GM12864 (cell line): ENCODE results near the gene GLIPR1L1.

Experiments
- DNase-seq: peaks from one replicate; pipeline ENCODE4 v3.0.0-alpha.2; 2011; ENCODE audit warnings: low read depth
- H3K4me3 ChIP-seq: 2 replicates; pipeline ENCODE4 v1.5.1; 2011; ENCODE audit warnings: mild to moderate bottlenecking, low read depth, low read length, control low read depth
- CTCF ChIP-seq: IDR thresholded peaks from 2 replicates; pipeline ENCODE4 v1.5.1; 2011; ENCODE audit warnings: low read depth, mild to moderate bottlenecking, moderate library complexity, low read length, control low read depth, inconsistent platforms; ENCODE audit errors: missing control alignments

GLIPR1L1 gene

GRCh38 chr12:75374971-75375370 is 40.5 kb downstream of the GLIPR1L1 start:
- no peak for DNase-seq
- TF ChIP-seq CTCF, result no peak
- no peak overlapping the region for H3K4me3 ChIP-seq

GRCh38 chr12:75378354-75378753 is 43.9 kb downstream of the GLIPR1L1 start:
- TF ChIP-seq CTCF, result no peak
- H3K4me3 ChIP-seq, result no peak overlapping the region
- no peak for DNase-seq

GRCh38 chr12:75389061-75389460 is 54.6 kb downstream of the GLIPR1L1 start:
- no peak for DNase-seq
- H3K4me3 ChIP-seq, result peak overlapping the region; percentile 25; the same call in 1 of the 2 replicates
- TF ChIP-seq CTCF, result no peak

DNA sequence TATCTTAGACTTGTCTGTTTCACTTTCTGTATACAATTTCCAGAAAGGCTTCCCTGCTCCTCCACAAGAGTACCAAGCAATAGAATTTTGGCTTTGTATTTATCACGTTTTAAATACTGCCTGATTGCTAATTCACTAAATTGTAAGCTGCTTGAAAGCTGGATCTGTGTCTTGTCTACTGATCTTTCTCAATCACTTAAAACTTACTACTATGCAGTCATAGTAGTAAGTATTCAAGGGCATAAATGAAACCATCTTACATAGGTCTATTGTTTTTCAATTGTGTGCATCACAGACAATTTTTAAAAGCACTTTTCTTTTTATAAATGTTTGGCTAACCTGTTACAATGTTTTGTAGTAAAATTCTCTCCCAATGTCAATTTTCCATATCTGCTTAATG is 55.2 kb downstream of the GLIPR1L1 start:
- H3K4me3 ChIP-seq, result peak overlapping the region; percentile 25; the same call in 1 of the 2 replicates
- TF ChIP-seq CTCF, result no peak
- no peak for DNase-seq

DNA sequence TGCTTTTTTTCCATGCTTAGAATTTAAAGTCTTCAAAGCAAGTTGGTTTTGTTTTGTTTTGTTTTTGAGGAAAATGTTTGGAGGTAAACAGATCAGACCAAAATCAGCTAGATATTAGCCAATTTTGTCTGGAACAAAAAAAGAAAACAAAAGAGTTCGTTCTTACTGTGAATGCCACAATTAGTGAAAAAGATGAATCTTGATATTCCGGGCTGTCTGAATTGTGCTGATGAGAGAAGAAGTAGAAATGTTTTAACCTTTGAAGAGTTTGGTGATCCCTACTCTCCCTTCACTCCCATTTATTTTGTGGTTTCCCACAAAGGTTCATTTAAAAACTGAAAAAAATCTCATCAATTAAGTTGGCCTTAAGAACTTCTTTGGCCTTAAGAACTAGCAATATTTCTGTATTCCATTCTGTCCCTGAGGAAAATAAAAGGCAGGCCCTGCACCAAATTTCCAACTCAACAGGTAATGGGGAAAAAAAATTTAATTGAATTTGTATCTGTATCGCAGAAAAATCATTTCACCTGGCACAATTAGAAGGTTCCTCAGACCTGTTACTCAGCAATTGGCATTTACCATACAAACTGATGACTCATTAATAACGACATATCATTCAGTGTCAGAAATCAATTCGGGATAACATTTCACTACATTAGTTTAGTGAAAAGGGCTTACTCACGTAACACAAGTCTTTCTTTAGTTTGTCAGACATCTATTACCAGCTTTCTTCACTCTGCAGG is 55.9 kb downstream of the GLIPR1L1 start:
- H3K4me3 ChIP-seq, result peak overlapping the region; percentile 82
- no peak for DNase-seq
- no peak for TF ChIP-seq CTCF

DNA sequence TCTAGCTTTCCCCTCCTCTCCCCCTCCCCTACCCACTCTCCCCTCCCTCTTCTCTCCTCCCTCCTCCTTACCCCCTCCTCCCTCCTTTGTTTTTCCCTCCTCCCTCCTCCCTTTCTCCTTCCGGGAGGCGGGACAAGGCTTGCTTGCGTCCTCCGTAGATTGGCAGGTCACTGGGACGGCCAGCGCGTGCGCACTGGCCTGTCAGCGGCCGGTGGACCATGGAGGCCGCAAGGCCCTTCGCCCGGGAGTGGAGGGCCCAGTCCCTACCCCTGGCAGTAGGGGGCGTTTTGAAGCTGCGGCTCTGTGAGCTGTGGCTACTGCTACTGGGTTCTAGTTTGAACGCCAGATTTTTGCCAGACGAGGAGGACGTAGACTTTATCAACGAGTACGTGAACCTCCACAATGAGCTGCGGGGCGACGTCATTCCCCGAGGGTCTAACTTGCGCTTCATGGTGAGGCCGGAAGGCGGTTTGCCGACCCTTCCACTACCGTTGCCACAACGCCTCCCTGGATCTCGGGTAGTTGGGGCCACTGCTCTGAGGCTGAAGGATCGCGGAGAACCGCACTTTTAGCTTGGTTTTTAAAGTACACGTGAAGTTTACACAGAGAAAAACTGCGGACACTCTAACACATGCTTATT is 56.5 kb downstream of the GLIPR1L1 start, which contains the start of gene GLIPR1L2:
Gene GLIPR1L2, plus strand, starts transcription at position 191 of the 640 bp plus-strand sequence. Its CDS starts 28 bp downstream, at position 219.
- peak; percentile 92 for DNase-seq
- H3K4me3 ChIP-seq, result peak within 1 kb of the TSS; percentile 82
- peak; percentile 91 for TF ChIP-seq CTCF
